Peyer's patch (tissue), 4 donors: ENCODE data around the gene RWDD1. TPM values are rescaled to one million over a fixed set of nuclear protein-coding genes. Genes with fewer than 3 reads are reported as not detected.

ENCODE experiments used
- DNase-seq, 3 donors: peaks; one replicate each; pipeline ENCODE4 v3.0.0-alpha.2; 2017 to 2019
- H3K27ac ChIP-seq, 4 donors: fragments of 200-600 bp; sonication (generic); one replicate each; pipeline ENCODE4 v1.5.1; 2016 to 2019
- H3K27me3 ChIP-seq, 2 donors: fragments of 200-600 bp; sonication (generic); one replicate each; pipeline ENCODE4 v1.5.1; 2019
- H3K36me3 ChIP-seq, 3 donors: fragments of 200-600 bp; sonication (generic); one replicate each; pipeline ENCODE4 v1.5.1; 2016 to 2019
- H3K4me1 ChIP-seq, 4 donors: fragments of 200-600 bp; sonication (generic); one replicate each; pipeline ENCODE4 v1.5.1; 2016 to 2019
- H3K4me3 ChIP-seq, 4 donors: fragments of 200-600 bp; sonication (generic); 1 replicate in 3 of 4; 2 replicates in 1 of 4; pipeline ENCODE4 v1.5.1; 2016 to 2019; ENCODE audit warnings: mild to moderate bottlenecking in 1 of 4
- H3K9me3 ChIP-seq, 4 donors: fragments of 200-600 bp; sonication (generic); one replicate each; pipeline ENCODE4 v1.5.1; 2016 to 2019; ENCODE audit warnings: mild to moderate bottlenecking in 1 of 4
- POLR2A ChIP-seq, 2 donors: fragments of 450-650 bp; IDR thresholded peaks; one replicate each; pipeline ENCODE4 v1.5.1; 2017; ENCODE audit warnings: antibody characterized with exemption in 2 of 2, mild to moderate bottlenecking in 2 of 2, moderate library complexity in 2 of 2
- total RNA-seq, 4 donors: library from RNA; depleted of rRNA; stranded (reverse); fragments of >200 nt; gene quantifications; one replicate each; pipeline ENCODE4 v1.1.0, GENCODE V29; 2016
- TF ChIP-seq, protein P1 (sequence below), 6 experiments: fragments of 450-650 bp in 4 of 6; fragments of 200-600 bp in 2 of 6; sonication (generic) in 1 of 6; IDR thresholded peaks; one replicate each; pipeline ENCODE4 v1.5.1; 2017 to 2019; ENCODE audit warnings: antibody characterized with exemption in 6 of 6, mild to moderate bottlenecking in 3 of 6, moderate library complexity in 1 of 6

RWDD1 gene
- total RNA-seq, 4 donors from 2014 or later = 13.3 to 40.4 (median 22.4) TPM

DNA sequence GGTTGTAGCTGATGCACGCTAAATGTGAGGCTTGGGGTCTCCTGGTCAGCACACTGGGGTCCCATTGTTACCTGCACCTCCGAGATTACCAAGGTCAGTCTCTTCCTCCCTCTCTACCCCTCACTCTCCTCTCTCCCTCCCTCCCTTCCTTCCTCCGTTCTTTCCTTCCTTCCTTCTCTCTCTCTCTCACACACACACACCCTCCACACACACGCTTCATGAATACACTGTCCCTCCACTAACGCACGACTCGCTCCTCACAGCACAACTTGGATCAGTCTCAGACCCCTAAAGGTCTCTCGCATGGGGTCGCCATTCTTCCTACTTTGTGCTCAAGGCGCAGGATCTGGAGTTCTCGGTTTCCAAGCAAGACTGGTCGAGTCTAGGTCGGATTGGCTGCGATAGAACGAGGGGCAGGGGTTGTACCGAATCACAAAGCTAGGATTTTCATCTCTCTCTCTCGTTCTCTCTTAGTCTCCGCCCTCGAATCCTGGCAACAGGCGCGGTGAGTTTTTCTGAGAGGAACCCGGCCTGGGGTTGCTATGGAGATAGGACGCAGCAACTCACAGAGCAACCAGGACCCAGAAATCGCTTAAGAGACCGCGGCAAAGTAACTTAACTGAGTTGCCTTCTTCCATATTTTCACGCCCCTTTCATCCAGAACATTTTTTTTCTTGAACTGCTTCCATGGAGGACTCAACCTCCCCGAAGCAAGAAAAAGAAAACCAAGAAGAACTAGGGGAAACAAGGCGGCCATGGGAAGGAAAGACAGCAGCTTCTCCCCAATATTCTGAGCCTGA is 44.8 kb downstream of the RWDD1 start, which contains the start of gene RSPH4A:
RSPH4A (plus strand) TSS at position 543 of the 800 bp plus-strand sequence; CDS start at position 688, 145 bp downstream.
- DNase-seq = peak; percentile 73 to 90 (median 74)
- no peaks in the 10 kb centered on the region for H3K27me3 ChIP-seq
- H3K36me3 ChIP-seq = no peaks in the 10 kb centered on the region
- no peaks in the 10 kb centered on the region for H3K9me3 ChIP-seq
- no peak within 1 kb of the TSS for H3K27ac ChIP-seq
- TF ChIP-seq POLR2A (IDR thresholded peaks at IDR 0.05) = no peak
- TF ChIP-seq, protein P1, sequence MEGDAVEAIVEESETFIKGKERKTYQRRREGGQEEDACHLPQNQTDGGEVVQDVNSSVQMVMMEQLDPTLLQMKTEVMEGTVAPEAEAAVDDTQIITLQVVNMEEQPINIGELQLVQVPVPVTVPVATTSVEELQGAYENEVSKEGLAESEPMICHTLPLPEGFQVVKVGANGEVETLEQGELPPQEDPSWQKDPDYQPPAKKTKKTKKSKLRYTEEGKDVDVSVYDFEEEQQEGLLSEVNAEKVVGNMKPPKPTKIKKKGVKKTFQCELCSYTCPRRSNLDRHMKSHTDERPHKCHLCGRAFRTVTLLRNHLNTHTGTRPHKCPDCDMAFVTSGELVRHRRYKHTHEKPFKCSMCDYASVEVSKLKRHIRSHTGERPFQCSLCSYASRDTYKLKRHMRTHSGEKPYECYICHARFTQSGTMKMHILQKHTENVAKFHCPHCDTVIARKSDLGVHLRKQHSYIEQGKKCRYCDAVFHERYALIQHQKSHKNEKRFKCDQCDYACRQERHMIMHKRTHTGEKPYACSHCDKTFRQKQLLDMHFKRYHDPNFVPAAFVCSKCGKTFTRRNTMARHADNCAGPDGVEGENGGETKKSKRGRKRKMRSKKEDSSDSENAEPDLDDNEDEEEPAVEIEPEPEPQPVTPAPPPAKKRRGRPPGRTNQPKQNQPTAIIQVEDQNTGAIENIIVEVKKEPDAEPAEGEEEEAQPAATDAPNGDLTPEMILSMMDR (IDR thresholded peaks at IDR 0.05) = no peak
- peak within 1 kb of the TSS; percentile 32 to 50 (median 43) for H3K4me3 ChIP-seq
- peaks cover 0 to 6% (median 0%) of the 10 kb centered on the region in 4 donors for H3K4me1 ChIP-seq

DNA sequence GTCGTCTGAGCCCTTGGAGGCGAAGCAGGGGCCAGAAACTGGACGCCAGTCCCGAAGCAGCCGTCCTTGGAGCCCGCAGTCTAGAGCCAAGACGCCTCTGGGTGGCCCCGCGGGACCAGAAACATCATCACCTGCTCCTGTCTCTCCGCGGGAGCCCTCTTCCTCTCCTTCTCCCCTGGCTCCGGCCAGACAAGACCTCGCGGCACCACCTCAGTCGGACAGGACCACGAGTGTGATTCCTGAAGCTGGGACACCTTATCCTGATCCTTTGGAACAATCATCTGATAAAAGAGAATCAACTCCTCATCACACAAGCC is 45.4 kb downstream of the RWDD1 start:
- TF ChIP-seq, protein P1 (IDR thresholded peaks at IDR 0.05) = no peak
- TF ChIP-seq POLR2A (IDR thresholded peaks at IDR 0.05) = no peak
- no peak overlapping the region for H3K27ac ChIP-seq
- H3K4me1 ChIP-seq = peaks cover 0 to 6% (median 0%) of the 10 kb centered on the region in 4 donors
- no peaks in the 10 kb centered on the region for H3K27me3 ChIP-seq
- H3K36me3 ChIP-seq = no peaks in the 10 kb centered on the region
- peak overlapping the region; percentile 32 to 50 (median 43) for H3K4me3 ChIP-seq
- H3K9me3 ChIP-seq = no peaks in the 10 kb centered on the region
- DNase-seq = peak in 1 of 3 donors; percentile 51

DNA sequence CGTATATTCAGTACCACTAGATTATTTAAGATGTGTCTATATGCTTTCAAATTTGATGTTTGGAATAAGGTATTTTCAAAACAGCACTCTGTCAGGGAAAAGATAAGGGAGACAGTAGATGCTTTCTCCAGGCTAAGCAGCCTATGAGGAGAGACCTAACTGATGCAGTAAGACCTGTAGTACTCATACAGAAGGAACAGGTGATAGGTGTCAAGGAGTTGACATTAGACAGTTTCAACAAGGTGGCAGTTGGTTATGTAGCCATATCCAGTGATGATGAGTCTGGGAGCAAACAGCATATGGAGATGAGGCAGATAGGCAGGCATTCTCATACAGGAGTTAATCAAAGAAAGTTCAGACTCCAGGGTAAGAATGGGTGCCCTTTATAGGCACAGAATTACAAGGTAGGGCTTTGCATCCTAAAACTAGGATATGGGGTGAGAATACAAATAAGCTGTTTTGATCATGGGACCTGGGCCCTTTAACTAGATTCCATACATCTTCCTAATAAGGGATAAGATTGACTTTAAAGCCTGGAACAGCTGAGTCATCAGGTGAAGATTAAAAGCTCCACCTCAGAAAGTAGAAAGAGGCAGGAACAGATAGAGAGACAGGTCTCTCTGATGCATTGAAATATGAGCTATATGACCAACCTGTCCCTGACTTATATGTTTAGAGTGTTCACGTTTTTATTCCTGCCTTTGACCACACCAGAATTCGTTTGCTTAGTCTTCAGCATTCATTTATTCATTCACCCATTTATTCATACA is 52.9 kb downstream of the RWDD1 start:
- Histone ChIP-seq H3K27ac (no peak overlapping the region), H3K4me3 (no peak overlapping the region), H3K27me3 (no peaks in the 10 kb centered on the region), H3K9me3 (no peaks in the 10 kb centered on the region), H3K36me3 (no peaks in the 10 kb centered on the region), H3K4me1 (no peaks in the 10 kb centered on the region)
- no peak for DNase-seq
- TF ChIP-seq, protein P1 (IDR thresholded peaks at IDR 0.05) = no peak
- TF ChIP-seq POLR2A (IDR thresholded peaks at IDR 0.05) = no peak

DNA sequence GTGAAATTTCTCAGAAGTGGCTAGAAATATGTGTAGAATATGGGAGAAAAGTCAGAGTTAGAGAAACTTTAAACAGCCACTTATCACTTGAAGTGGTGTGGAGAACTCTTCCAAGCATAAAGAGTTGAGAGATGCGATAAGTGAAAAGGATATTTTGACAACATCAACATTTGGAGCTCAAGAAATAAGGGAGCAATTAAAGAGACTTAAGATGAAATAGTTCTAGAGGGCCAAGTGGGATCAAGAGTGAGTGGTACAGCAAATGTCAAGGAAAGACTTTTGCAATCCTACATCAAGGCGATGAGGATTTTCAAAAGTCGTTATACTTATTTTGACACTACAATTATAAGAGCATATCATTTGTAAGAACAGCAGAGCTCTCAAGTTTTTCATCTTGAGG is 54.6 kb downstream of the RWDD1 start:
- H3K4me3 ChIP-seq = no peak overlapping the region
- H3K27me3 ChIP-seq = no peaks in the 10 kb centered on the region
- no peaks in the 10 kb centered on the region for H3K36me3 ChIP-seq
- no peaks in the 10 kb centered on the region for H3K4me1 ChIP-seq
- H3K9me3 ChIP-seq = no peaks in the 10 kb centered on the region
- DNase-seq = no peak
- H3K27ac ChIP-seq = no peak overlapping the region
- TF ChIP-seq, protein P1 (IDR thresholded peaks at IDR 0.05) = no peak
- TF ChIP-seq POLR2A (IDR thresholded peaks at IDR 0.05) = no peak

DNA sequence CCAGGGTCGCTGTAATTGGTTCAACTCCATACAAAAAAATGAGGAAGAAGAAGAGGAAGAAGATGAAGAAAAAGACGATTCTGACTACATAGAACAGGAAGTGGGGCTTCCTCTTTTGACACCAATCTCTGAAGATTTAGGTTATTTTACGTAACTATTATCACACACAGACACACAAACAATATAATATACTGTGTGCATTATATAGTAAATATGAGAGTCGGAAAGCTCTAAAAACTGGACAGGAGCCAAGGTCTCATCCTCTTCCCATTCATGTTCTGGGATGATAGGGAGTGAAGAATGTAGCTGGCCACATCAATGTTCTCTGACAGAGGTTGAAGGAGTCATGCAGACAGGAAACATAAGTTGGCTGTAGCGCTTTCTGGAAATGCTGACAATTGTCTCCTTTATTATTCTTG is 58.3 kb downstream of the RWDD1 start:
- Histone ChIP-seq H3K9me3 (no peaks in the 10 kb centered on the region), H3K4me3 (no peak overlapping the region), H3K27ac (no peak overlapping the region), H3K36me3 (peaks cover 0 to 10% (median 0%) of the 10 kb centered on the region in 3 donors), H3K4me1 (no peaks in the 10 kb centered on the region), H3K27me3 (no peaks in the 10 kb centered on the region)
- TF ChIP-seq POLR2A (IDR thresholded peaks at IDR 0.05) = no peak
- TF ChIP-seq, protein P1 (IDR thresholded peaks at IDR 0.05) = no peak
- no peak for DNase-seq
